ENCODE measurements around the gene BMP8A.
"Not testable (repeated sequence)": the region's sequence is repeated elsewhere in the genome, so short reads cannot be mapped to it uniquely, and the experiment has no call there.

BMP8A gene

DNA sequence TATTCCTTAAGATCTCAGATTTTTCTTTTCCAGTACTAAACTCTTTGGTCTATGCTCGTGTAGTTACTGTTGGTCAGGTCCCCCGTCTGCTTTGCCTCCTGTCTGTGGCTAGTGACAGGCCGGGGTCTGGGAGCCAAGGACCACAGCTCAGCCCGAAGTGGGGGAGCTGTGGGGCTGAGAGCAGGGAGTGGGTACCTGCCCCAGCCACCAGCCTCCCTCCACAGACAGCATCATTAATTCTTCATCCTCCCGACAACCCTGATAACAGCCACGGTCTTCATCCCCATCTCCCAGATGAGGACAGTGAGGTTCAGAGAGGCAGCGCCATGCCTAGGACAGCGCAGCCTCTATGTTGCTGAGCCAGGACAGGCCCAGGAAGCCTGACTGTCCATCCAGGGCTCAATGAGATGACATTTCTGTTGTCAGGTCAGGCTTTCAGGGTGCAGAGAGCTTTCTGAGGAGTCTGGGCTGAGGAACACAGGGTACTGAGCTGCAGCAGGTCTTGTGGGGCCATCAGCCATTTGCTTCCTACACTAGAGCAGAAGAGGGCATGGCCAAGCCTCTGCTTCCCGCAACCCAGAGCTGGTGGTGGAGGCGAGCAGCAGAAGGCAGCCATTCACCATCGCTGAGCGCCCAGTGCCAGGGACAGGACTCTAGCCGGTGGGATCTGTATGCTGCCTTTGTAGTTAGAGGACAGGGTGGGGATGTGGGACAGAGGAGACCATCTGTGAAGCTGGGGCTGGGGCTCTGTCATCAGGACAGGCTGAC, 1.8 kb downstream of the BMP8A start:
- not testable (repeated sequence) for H3K4me1 ChIP-seq (ENCODE audit: insufficient read depth, low read length); H2AFZ ChIP-seq (ENCODE audit: low read depth, low read length); ATAC-seq (ENCODE audit: insufficient read depth, low read depth); H3K27ac ChIP-seq (ENCODE audit: low read length); H3K9ac ChIP-seq (ENCODE audit: low read depth, low read length); H4K20me1 ChIP-seq (ENCODE audit: insufficient read depth, low read length); H3K79me2 ChIP-seq (ENCODE audit: insufficient read depth, low read length); H3K4me2 ChIP-seq (ENCODE audit: insufficient read depth, low read length); H3K27me3 ChIP-seq (ENCODE audit: insufficient read depth, low read length, poor library complexity); DNase-seq; H3K36me3 ChIP-seq (ENCODE audit: insufficient read depth, low read length); H3K9me3 ChIP-seq (ENCODE audit: insufficient read depth, low read length, severe bottlenecking); H3K4me3 ChIP-seq (ENCODE audit: low read depth in 1 of 2, low read length in 2 of 2)

DNA sequence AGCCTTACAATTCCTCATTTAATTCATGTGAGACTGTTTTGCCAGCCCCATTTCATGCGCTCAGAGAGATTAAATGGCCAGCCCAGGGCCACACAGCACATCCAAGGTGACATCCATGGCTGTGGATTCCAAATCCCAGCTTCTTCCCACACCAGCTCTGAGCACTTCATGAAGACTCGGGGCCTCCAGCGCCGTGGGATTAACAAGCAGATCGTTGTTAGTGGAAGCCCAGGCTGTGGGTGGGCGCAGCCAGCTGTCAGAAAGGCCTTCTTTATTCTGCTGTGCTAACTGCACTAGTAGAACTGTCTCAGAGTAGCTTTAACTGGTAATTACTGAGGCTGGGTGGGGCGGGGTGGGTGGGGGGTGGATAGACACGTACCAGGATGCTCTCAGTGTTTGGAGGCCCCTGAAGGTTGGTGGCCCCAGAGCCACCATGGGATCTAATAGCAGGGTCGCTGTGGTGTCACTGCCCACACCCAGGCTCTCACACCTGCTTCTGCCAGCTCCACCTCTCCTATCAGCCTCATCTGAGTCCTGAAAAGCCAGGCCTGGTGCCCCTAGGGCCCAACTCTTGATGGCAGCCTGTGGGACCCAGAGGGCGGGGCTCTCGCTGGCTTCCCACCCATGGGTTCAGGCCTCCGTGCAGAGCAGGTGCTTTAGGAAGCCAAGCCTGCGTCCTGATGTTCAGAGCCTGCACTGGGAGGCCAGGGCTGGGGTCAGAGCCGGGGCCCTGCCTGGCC, 3.4 kb downstream of the BMP8A start:
- DNase-seq (no peak), ATAC-seq (ENCODE audit: insufficient read depth, low read depth) (no peak)
- H3K27me3 ChIP-seq (ENCODE audit: insufficient read depth, low read length, poor library complexity), result no peaks in the 10 kb centered on the region
- H3K79me2 ChIP-seq (ENCODE audit: insufficient read depth, low read length), result no peaks in the 10 kb centered on the region
- no peak overlapping the region for H2AFZ ChIP-seq (ENCODE audit: low read depth, low read length)
- H3K4me2 ChIP-seq (ENCODE audit: insufficient read depth, low read length), result no peak overlapping the region
- no peak overlapping the region for H3K4me3 ChIP-seq (ENCODE audit: low read depth in 1 of 2, low read length in 2 of 2)
- no peaks in the 10 kb centered on the region for H3K9me3 ChIP-seq (ENCODE audit: insufficient read depth, low read length, severe bottlenecking)
- H3K9ac ChIP-seq (ENCODE audit: low read depth, low read length), result no peak overlapping the region
- H3K4me1 ChIP-seq (ENCODE audit: insufficient read depth, low read length), result peaks cover 5% of the 10 kb centered on the region
- H3K36me3 ChIP-seq (ENCODE audit: insufficient read depth, low read length), result no peaks in the 10 kb centered on the region
- H4K20me1 ChIP-seq (ENCODE audit: insufficient read depth, low read length), result no peaks in the 10 kb centered on the region
- no peak overlapping the region for H3K27ac ChIP-seq (ENCODE audit: low read length)
- TF ChIP-seq EZH2 (IDR thresholded peaks at IDR 0.05; ENCODE audit: borderline replicate concordance, low read depth, low read length, severe bottlenecking), result no peak
- TF ChIP-seq, protein P1, sequence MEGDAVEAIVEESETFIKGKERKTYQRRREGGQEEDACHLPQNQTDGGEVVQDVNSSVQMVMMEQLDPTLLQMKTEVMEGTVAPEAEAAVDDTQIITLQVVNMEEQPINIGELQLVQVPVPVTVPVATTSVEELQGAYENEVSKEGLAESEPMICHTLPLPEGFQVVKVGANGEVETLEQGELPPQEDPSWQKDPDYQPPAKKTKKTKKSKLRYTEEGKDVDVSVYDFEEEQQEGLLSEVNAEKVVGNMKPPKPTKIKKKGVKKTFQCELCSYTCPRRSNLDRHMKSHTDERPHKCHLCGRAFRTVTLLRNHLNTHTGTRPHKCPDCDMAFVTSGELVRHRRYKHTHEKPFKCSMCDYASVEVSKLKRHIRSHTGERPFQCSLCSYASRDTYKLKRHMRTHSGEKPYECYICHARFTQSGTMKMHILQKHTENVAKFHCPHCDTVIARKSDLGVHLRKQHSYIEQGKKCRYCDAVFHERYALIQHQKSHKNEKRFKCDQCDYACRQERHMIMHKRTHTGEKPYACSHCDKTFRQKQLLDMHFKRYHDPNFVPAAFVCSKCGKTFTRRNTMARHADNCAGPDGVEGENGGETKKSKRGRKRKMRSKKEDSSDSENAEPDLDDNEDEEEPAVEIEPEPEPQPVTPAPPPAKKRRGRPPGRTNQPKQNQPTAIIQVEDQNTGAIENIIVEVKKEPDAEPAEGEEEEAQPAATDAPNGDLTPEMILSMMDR (IDR thresholded peaks at IDR 0.05; ENCODE audit: borderline replicate concordance, extremely low read depth, low read length, poor library complexity, severe bottlenecking), result no peak

DNA sequence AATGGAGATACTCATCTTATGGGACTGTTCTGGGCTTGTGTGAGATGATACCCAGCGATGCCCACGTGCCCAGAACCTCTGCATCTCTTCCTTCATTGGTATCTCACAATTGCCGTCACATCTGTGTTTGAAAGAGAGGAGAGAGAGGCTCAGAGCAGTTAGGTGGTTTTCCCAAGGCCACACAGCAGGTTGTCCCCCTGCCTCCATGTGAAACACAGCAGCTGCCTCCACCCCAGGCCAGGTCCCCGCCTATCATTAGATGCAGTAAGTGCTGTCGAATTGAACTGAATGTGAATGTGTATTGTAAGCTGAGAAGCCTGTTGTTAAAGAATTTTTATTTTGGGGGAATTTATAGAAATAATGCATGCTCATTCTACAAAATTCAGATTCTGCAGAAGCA, 5.1 kb downstream of the BMP8A start:
- not testable (repeated sequence) for H3K4me2 ChIP-seq (ENCODE audit: insufficient read depth, low read length); H3K79me2 ChIP-seq (ENCODE audit: insufficient read depth, low read length); H3K4me3 ChIP-seq (ENCODE audit: low read depth in 1 of 2, low read length in 2 of 2); H3K27ac ChIP-seq (ENCODE audit: low read length); H3K27me3 ChIP-seq (ENCODE audit: insufficient read depth, low read length, poor library complexity); H2AFZ ChIP-seq (ENCODE audit: low read depth, low read length); H3K4me1 ChIP-seq (ENCODE audit: insufficient read depth, low read length); H3K9me3 ChIP-seq (ENCODE audit: insufficient read depth, low read length, severe bottlenecking); H4K20me1 ChIP-seq (ENCODE audit: insufficient read depth, low read length); H3K9ac ChIP-seq (ENCODE audit: low read depth, low read length); DNase-seq; H3K36me3 ChIP-seq (ENCODE audit: insufficient read depth, low read length); ATAC-seq (ENCODE audit: insufficient read depth, low read depth)

DNA sequence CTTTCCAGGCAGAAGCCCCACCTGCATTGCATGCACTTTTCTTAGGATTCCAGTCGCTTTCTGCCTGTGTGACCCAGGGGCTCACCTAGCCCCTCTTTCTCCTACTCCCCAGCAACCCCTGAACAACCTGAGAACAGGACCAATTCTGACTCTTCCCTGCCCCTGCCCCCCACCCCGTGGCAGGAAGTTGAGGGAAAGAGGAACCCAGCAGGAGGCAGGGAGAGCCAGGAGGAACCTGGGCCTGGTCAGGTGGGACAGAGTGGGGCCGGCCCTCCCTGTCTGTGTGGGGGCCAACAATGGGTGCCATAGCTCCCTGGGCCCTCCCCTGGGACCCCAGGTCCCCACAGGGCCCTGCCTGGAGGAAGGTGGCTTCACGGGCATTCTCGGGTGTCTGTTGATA, 6.1 kb downstream of the BMP8A start:
- H3K9ac ChIP-seq (ENCODE audit: low read depth, low read length), result no peak overlapping the region
- no peak for DNase-seq
- H3K79me2 ChIP-seq (ENCODE audit: insufficient read depth, low read length), result no peaks in the 10 kb centered on the region
- no peak for ATAC-seq (ENCODE audit: insufficient read depth, low read depth)
- no peaks in the 10 kb centered on the region for H3K4me1 ChIP-seq (ENCODE audit: insufficient read depth, low read length)
- no peak for TF ChIP-seq EZH2 (IDR thresholded peaks at IDR 0.05; ENCODE audit: borderline replicate concordance, low read depth, low read length, severe bottlenecking)
- TF ChIP-seq, protein P1 (IDR thresholded peaks at IDR 0.05; ENCODE audit: borderline replicate concordance, extremely low read depth, low read length, poor library complexity, severe bottlenecking), result no peak
- no peaks in the 10 kb centered on the region for H3K9me3 ChIP-seq (ENCODE audit: insufficient read depth, low read length, severe bottlenecking)
- no peak overlapping the region for H3K4me3 ChIP-seq (ENCODE audit: low read depth in 1 of 2, low read length in 2 of 2)
- no peaks in the 10 kb centered on the region for H3K27me3 ChIP-seq (ENCODE audit: insufficient read depth, low read length, poor library complexity)
- no peak overlapping the region for H2AFZ ChIP-seq (ENCODE audit: low read depth, low read length)
- H3K4me2 ChIP-seq (ENCODE audit: insufficient read depth, low read length), result no peak overlapping the region
- no peaks in the 10 kb centered on the region for H3K36me3 ChIP-seq (ENCODE audit: insufficient read depth, low read length)
- H3K27ac ChIP-seq (ENCODE audit: low read length), result no peak overlapping the region
- no peaks in the 10 kb centered on the region for H4K20me1 ChIP-seq (ENCODE audit: insufficient read depth, low read length)

DNA sequence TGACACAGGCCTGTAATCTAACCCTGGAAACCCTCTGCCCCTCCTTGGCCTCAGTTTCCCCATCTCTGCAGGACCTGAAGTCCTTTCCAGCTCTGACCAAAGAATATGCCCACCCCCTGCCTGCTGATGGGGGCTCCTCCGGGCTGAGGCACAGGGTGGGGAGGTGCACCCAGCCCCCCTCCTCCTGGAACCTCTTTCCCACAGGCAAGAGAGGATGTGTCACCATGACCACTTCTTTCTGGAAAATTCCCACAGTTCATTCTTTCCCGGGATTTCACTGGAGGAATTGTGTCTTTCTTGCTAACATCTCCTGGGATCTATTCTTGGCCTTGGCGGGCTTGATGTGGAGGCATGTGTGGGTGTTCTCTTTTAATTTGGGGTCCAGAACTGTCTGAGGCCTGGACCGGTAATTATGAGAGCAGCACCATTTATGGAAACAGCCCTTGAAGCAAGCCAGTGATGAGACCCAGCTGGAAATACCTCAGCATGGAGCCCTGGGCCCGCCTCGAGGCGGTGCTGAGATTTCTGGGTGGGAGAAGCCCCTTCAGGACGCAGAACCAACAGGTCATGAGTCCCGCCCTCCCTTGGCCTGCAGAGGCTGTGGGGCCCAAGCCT, 6.8 kb downstream of the BMP8A start:
- ATAC-seq (ENCODE audit: insufficient read depth, low read depth); H3K9me3 ChIP-seq (ENCODE audit: insufficient read depth, low read length, severe bottlenecking); H3K9ac ChIP-seq (ENCODE audit: low read depth, low read length); H3K79me2 ChIP-seq (ENCODE audit: insufficient read depth, low read length); H4K20me1 ChIP-seq (ENCODE audit: insufficient read depth, low read length); H3K4me1 ChIP-seq (ENCODE audit: insufficient read depth, low read length); H2AFZ ChIP-seq (ENCODE audit: low read depth, low read length); H3K4me3 ChIP-seq (ENCODE audit: low read depth in 1 of 2, low read length in 2 of 2); H3K27ac ChIP-seq (ENCODE audit: low read length); H3K4me2 ChIP-seq (ENCODE audit: insufficient read depth, low read length); H3K36me3 ChIP-seq (ENCODE audit: insufficient read depth, low read length); DNase-seq; H3K27me3 ChIP-seq (ENCODE audit: insufficient read depth, low read length, poor library complexity): not testable (repeated sequence)

DNA sequence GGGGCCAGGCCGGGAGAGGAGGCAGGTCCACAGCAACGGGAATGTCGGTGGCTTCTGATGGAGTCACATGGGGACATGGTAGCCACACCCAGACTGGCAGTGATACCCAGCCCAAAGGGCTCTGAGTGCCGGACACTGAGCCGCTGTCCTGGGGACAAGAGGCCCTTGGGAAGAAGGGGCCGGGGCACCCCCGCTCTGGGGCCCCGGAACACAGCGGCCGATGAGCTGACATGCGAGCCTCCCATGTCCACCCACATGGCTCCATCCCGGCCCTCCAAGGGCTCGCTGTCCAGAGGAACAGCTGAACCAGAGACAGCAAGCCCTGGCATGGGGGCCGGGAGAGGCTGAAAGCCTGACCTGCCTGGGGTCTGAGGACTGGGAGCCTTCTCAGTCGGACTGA, 7.4 kb downstream of the BMP8A start:
- H3K4me3 ChIP-seq (ENCODE audit: low read depth in 1 of 2, low read length in 2 of 2); H4K20me1 ChIP-seq (ENCODE audit: insufficient read depth, low read length); ATAC-seq (ENCODE audit: insufficient read depth, low read depth): not testable (repeated sequence)

More for the DNA sequence above, 7.4 kb downstream of the BMP8A start:
- DNase-seq; H3K36me3 ChIP-seq (ENCODE audit: insufficient read depth, low read length); H3K79me2 ChIP-seq (ENCODE audit: insufficient read depth, low read length); H3K27ac ChIP-seq (ENCODE audit: low read length); H3K27me3 ChIP-seq (ENCODE audit: insufficient read depth, low read length, poor library complexity); H3K9me3 ChIP-seq (ENCODE audit: insufficient read depth, low read length, severe bottlenecking); H3K4me2 ChIP-seq (ENCODE audit: insufficient read depth, low read length); H2AFZ ChIP-seq (ENCODE audit: low read depth, low read length); H3K9ac ChIP-seq (ENCODE audit: low read depth, low read length); H3K4me1 ChIP-seq (ENCODE audit: insufficient read depth, low read length): not testable (repeated sequence)

All from DND-41 (cell line).